Spinal cord (tissue), 10 donors: ENCODE data around the gene MTCL1. TPM values are rescaled to one million over a fixed set of nuclear protein-coding genes. Genes with fewer than 3 reads are reported as not detected.

Source experiments
- DNase-seq, 6 donors: peaks; one replicate each; pipeline versions ENCODE4 v3.0.0 to v3.0.0-alpha.2; 2013 to 2015; ENCODE audit warnings: low spot score in 6 of 6, low read depth in 4 of 6
- H3K27ac ChIP-seq: one replicate; pipeline ENCODE4 v1.5.1; 2013; ENCODE audit warnings: low read depth, low read length, control low read depth
- H3K27me3 ChIP-seq: one replicate; pipeline ENCODE4 v1.6.1; 2013; ENCODE audit warnings: low read length; ENCODE audit not compliant: control insufficient read depth, insufficient read depth
- H3K36me3 ChIP-seq: one replicate; pipeline ENCODE4 v1.6.1; 2013; ENCODE audit warnings: low read length; ENCODE audit not compliant: control insufficient read depth, insufficient read depth
- H3K4me1 ChIP-seq: one replicate; pipeline ENCODE4 v1.6.1; 2013; ENCODE audit warnings: low read length; ENCODE audit not compliant: control insufficient read depth, insufficient read depth
- H3K4me3 ChIP-seq: one replicate; pipeline ENCODE4 v1.5.1; 2013; ENCODE audit warnings: low read depth, low read length, control low read depth
- H3K9me3 ChIP-seq: one replicate; pipeline ENCODE4 v1.6.1; 2013; ENCODE audit warnings: low read length; ENCODE audit not compliant: control insufficient read depth, insufficient read depth
- WGBS: methylation state at CpG from one replicate; pipeline ENCODE4 v1.1.5; 2013; ENCODE audit warnings: missing lambda C conversion rate; ENCODE audit not compliant: insufficient coverage; 5-methylcytosine and 5-hydroxymethylcytosine counted together
- polyA plus RNA-seq, 2 donors: library from polyadenylated mRNA; unstranded; fragments of 120-200 nt; gene quantifications; one replicate each; pipeline ENCODE4 v1.2.1, GENCODE V29; 2013; ENCODE audit not compliant: insufficient read length in 2 of 2
- small RNA-seq: library from RNA; depleted of rRNA; stranded (forward); fragments of <200 nt; gene quantifications from one replicate; pipeline ENCODE3, GENCODE V24; 2014; ENCODE audit warnings: low replicate concordance
- total RNA-seq, 2 donors: library from RNA; depleted of rRNA in 1 of 2; stranded (reverse); fragments of 120-200 nt in 1 of 2; fragments of >200 nt in 1 of 2; gene quantifications; one replicate each; pipeline versions ENCODE4 v1.2.3 to v1.2.4, GENCODE V29; 2013 to 2014
- donor health status: healthy.

Gene MTCL1
- total and polyA plus RNA-seq, 4 donors = 11.3 to 24.8 (median 19.2) TPM

DNA sequence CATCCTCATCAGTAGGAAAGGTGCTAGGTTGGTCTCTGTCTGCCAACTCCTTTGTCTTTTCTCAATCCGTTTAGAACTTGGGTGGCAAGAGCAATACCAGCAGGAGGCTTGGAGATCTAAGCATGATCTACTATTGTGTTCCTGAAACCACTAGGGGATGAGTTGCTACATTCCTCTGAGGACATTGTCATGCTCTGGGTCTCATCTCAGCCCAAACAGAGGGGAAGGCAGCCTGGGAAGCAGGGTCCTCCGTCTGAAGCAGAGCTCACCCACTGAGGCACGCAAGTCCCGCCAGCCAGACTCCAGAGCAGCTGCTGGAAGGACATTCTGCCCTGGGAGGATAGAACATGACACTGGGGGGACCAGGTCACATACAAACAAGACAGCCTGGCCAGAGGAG, 162.9 kb downstream of the MTCL1 start:
- Histone ChIP-seq H3K4me3 (no peak overlapping the region), H3K9me3 (no peaks in the 10 kb centered on the region), H3K27me3 (no peaks in the 10 kb centered on the region), H3K4me1 (no peaks in the 10 kb centered on the region), H3K27ac (no peak overlapping the region), H3K36me3 (no peaks in the 10 kb centered on the region)
- 77% methylated on average over 4 of the region's 4 CpGs for WGBS
- no peak for DNase-seq

DNA sequence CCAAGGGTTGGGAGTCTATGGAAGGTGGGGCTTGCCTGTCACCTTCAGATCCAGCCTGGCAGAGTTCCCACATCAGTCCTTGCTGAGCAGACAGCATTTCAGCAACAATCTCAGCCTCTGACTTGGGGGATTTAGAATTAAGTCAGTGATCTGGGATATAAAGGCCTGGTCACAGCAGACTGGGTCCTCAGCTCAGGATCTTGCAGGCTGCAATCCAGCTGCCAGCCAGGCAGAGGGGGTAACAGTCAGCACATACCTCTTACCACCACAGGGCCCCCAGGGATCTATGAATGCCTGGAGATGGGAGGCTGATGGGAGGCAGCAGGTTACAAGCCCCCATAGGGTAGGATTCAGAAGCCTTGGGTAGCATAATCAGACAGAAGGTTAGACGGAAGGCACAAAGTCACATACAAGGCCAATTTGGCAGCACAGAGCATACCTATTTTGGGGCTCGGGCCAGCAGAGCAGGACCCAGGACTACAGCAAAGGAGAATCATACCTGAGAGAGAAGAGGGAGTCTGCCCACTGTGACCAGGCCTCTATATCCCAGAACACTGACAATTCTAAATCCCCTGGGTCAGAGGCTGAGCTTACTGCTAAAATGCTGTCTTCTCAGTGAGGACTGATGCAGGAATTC, 163.5 kb downstream of the MTCL1 start:
- Histone ChIP-seq H3K27me3 (no peaks in the 10 kb centered on the region), H3K9me3 (no peaks in the 10 kb centered on the region), H3K4me1 (no peaks in the 10 kb centered on the region), H3K4me3 (no peak overlapping the region), H3K36me3 (no peaks in the 10 kb centered on the region), H3K27ac (no peak overlapping the region)
- WGBS = 60% methylated on average over 1 of the region's 2 CpGs
- DNase-seq = no peak

DNA sequence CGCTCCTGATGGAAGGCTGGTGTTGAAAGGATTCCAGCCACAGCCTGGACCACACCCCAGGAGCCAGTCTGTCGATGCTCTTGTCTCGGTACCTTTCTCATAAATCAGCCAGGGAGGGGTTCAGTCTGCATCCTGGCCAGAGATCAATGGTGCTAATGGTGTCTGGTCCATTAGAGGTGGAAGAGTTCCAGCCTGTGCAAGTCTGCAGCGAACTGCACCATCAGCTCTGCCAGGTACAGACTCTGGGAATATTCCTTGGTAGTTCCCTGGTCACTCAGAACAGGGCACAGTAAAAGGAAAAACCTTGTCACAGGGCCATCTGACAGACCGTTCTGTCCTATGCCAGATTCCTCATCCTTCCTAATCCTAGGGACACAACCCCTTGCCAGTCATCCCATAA, 164.3 kb downstream of the MTCL1 start:
- no peaks in the 10 kb centered on the region for H3K4me1 ChIP-seq
- H3K27ac ChIP-seq = no peak overlapping the region
- 61% methylated on average over 4 of the region's 5 CpGs for WGBS
- H3K36me3 ChIP-seq = no peaks in the 10 kb centered on the region
- no peak for DNase-seq
- H3K4me3 ChIP-seq = no peak overlapping the region
- H3K27me3 ChIP-seq = no peaks in the 10 kb centered on the region
- H3K9me3 ChIP-seq = no peaks in the 10 kb centered on the region

DNA sequence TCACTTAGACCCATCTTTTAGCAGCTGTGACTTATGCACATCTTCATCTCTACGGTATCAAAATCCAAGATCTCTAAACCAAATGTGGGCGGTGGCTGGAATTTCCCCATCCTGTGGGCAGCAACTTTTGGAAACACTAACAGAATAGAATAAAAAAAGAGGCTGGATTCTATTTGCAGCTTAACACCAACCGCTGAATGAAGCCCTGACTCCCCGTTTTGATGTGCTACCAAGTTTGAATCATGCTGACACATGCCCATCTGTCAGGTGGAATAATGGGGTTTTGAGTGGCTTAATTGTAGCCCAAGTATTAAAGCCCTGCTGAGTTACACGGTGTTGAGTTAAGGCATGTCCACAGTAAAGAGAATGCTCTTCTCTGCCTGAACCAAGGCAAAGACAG, 165.2 kb downstream of the MTCL1 start:
- DNase-seq = no peak
- no peaks in the 10 kb centered on the region for H3K36me3 ChIP-seq
- H3K27me3 ChIP-seq = no peaks in the 10 kb centered on the region
- no peaks in the 10 kb centered on the region for H3K9me3 ChIP-seq
- 80% methylated on average over 4 of the region's 5 CpGs for WGBS
- no peak overlapping the region for H3K27ac ChIP-seq
- H3K4me3 ChIP-seq = no peak overlapping the region
- H3K4me1 ChIP-seq = no peaks in the 10 kb centered on the region

DNA sequence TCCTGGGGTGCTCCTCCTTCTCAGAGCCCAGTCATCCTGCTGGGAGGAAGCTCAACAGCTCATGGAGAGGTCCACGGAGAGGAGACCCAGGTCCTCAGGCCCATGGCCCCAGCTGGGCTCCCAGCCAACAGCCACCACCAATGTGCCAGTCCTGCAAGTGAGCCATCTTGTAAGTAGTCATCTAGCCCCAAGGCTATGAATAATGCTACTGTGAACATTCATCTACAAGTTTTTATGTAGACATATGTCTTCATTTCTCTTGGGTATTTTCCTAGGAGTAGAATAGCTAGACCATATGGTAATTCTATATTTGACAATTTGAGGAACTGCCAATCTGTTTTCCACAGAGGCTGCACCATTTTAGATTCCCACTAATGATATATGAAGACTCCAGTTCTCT, 166.1 kb downstream of the MTCL1 start:
- Histone ChIP-seq H3K27ac (no peak overlapping the region), H3K27me3 (no peaks in the 10 kb centered on the region), H3K36me3 (no peaks in the 10 kb centered on the region), H3K4me3 (no peak overlapping the region), H3K9me3 (no peaks in the 10 kb centered on the region), H3K4me1 (no peaks in the 10 kb centered on the region)
- DNase-seq = peak in 2 of 6 donors; percentile 15 to 80
- 60% methylated on average over 1 of the region's 1 CpG for WGBS

DNA sequence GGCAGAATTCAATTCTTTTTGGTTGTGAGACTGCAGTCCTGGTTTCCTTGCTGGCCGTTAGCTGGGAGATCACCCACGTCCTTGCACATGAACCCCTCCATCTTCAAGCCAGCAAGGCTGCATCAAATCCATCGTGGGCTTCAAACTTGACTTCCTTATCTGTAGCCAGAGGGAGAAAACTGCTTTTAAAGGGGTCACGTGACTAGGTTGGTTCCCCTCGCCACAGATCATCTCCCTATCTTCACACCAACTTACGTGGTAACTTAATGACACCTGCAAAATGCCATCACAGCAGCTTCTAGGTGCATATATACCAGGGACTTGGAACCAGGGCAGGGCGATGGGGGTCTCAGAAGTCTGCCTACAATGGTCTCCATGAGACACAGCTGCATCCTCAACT, 169.5 kb downstream of the MTCL1 start:
- Histone ChIP-seq H3K36me3 (no peaks in the 10 kb centered on the region), H3K27ac (no peak overlapping the region), H3K9me3 (no peaks in the 10 kb centered on the region), H3K4me3 (no peak overlapping the region), H3K4me1 (no peaks in the 10 kb centered on the region), H3K27me3 (no peaks in the 10 kb centered on the region)
- 77% methylated on average over 7 of the region's 7 CpGs for WGBS
- no peak for DNase-seq

DNA sequence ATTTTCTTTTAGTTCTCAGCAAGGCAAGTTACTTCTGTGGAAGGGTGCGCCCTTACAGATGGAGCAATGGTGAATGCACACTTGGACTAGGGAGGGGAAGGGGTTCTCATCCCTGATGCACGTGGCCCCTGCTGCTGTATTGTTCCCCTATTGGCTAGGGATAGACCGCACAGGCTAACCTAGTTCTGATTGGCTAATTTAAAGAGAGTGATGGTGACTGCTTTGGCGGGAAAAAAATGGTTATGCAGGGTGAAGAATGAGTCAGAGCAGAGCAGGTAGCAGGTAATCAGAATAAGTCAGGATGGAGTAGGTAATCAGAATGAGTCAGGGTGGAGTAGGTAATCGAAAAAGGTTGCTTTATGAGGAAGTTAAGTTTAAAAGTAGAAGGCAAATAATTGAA, 171.5 kb downstream of the MTCL1 start:
- DNase-seq = no peak
- no peaks in the 10 kb centered on the region for H3K36me3 ChIP-seq
- peaks cover 1% of the 10 kb centered on the region for H3K9me3 ChIP-seq
- WGBS = 87% methylated on average over 4 of the region's 5 CpGs
- H3K27ac ChIP-seq = no peak overlapping the region
- no peaks in the 10 kb centered on the region for H3K27me3 ChIP-seq
- H3K4me3 ChIP-seq = no peak overlapping the region
- no peaks in the 10 kb centered on the region for H3K4me1 ChIP-seq

DNA sequence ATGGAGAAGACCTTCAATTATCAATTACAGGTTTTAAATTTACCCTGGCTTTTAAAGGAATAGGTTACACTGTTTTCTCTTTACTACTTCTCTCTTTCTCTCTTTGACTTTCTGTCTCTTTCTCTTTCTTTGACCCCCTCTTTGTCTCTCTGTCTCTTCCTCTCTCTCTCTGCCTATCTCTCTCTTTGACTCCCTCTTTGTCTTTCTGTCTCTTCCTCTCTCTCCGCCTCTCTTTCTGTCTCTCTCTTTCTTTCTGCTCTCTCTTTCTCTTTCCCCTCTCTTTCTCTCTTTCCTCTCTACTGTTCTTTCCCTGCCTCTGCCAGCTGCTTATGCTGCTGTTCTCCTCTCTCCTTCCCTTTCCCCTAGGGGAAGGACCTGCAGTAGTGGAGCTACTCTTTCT, 175.7 kb downstream of the MTCL1 start:
- Histone ChIP-seq H3K4me3 (no peak overlapping the region), H3K27ac (no peak overlapping the region), H3K27me3 (no peaks in the 10 kb centered on the region), H3K36me3 (no peaks in the 10 kb centered on the region), H3K4me1 (no peaks in the 10 kb centered on the region), H3K9me3 (peaks cover 3% of the 10 kb centered on the region)
- WGBS = 91% methylated on average over 1 of the region's 1 CpG
- no peak for DNase-seq

Small RNAs within 50 kb of the gene (small RNA-seq; reads per million reads assigned to genes)
- not detected for gene RF00019

Other genes starting within 250 kb of the MTCL1 start
- 10 to 100 TPM; 44.9 to 85.2 TPM for gene RAB12, start 96.1 kb upstream of the MTCL1 start, total RNA-seq
- 10 to 100 TPM; 62.3 to 62.6 TPM for gene RAB12, start 96.1 kb upstream of the MTCL1 start, polyA plus RNA-seq